HG03558 (cell line): ENCODE measurements around the gene KCNE5.
"Not testable (repeated sequence)": the region's sequence is repeated elsewhere in the genome, so short reads cannot be mapped to it uniquely, and the experiment has no call there.

Experiments used
- ATAC-seq: cut with Tn5 transposase; IDR thresholded peaks from one replicate; pipeline ENCODE4 v1.9.1; 2021; ENCODE audit warnings: moderate number of reproducible peaks; ENCODE audit not compliant: unreplicated experiment; ENCODE audit errors: extremely low read depth

KCNE5 gene

GRCh38 chrX:109619771-109620170, 5.2 kb downstream of the KCNE5 start:
- no peak for ATAC-seq

- ATAC-seq: no peak
These were observed 10.0 kb downstream of the KCNE5 start for GRCh38 chrX:109614951-109615350.

- ATAC-seq: no peak
These were observed 23.5 kb downstream of the KCNE5 start for GRCh38 chrX:109601486-109601885.

- no peak for ATAC-seq
These were observed 24.7 kb downstream of the KCNE5 start for GRCh38 chrX:109600237-109600651.

- ATAC-seq: no peak
These were observed 29.0 kb downstream of the KCNE5 start for GRCh38 chrX:109596015-109596414.

- ATAC-seq: no peak
These were observed 34.8 kb downstream of the KCNE5 start for GRCh38 chrX:109590176-109590575.

- ATAC-seq: no peak
These were observed 39.5 kb downstream of the KCNE5 start for GRCh38 chrX:109585488-109585887.

- ATAC-seq: no peak
These were observed 46.1 kb downstream of the KCNE5 start for GRCh38 chrX:109578916-109579315.

GRCh38 chrX:109577055-109577454, 47.9 kb downstream of the KCNE5 start:
- no peak for ATAC-seq

- ATAC-seq: not testable (repeated sequence)
These were observed 48.9 kb downstream of the KCNE5 start for GRCh38 chrX:109576083-109576482.
